Lung (tissue), 12 donors: ENCODE data around the gene PTGER4. TPM values are rescaled to one million over a fixed set of nuclear protein-coding genes. Genes with fewer than 3 reads are reported as not detected.

Experiments used
- ATAC-seq: fragments of 200-7000 bp; cut with Tn5 transposase; one replicate; pipeline ENCODE4 v1.9.1; 2020; ENCODE audit warnings: moderate number of reproducible peaks; ENCODE audit not compliant: insufficient read depth, low FRiP score
- DNase-seq, 3 donors: peaks; one replicate each; pipeline ENCODE4 v3.0.0-alpha.2; 2013 to 2017
- H3K27ac ChIP-seq, 2 donors: one replicate each; pipeline ENCODE4 v1.5.1; 2013; ENCODE audit warnings: mild to moderate bottlenecking in 2 of 2, moderate library complexity in 2 of 2, control low read depth in 1 of 2, inconsistent platforms in 1 of 2, low read depth in 1 of 2, low read length in 1 of 2
- H3K27me3 ChIP-seq, 3 donors: one replicate each; pipeline ENCODE4 v1.5.1; 2013; ENCODE audit warnings: low read length in 2 of 3; ENCODE audit not compliant: control insufficient read depth in 3 of 3, insufficient read depth in 3 of 3
- H3K36me3 ChIP-seq, 4 donors: one replicate each; pipeline ENCODE4 v1.5.1; 2013; ENCODE audit warnings: low read length in 4 of 4, mild to moderate bottlenecking in 1 of 4, moderate library complexity in 1 of 4; ENCODE audit not compliant: control insufficient read depth in 4 of 4, insufficient read depth in 4 of 4
- H3K4me1 ChIP-seq, 5 donors: one replicate each; pipeline ENCODE4 v1.5.1; 2013; ENCODE audit warnings: low read length in 5 of 5, mild to moderate bottlenecking in 2 of 5, moderate library complexity in 1 of 5; ENCODE audit not compliant: control insufficient read depth in 5 of 5, insufficient read depth in 5 of 5
- H3K4me3 ChIP-seq: one replicate; pipeline ENCODE4 v1.5.1; 2013; ENCODE audit warnings: mild to moderate bottlenecking, control low read depth, moderate library complexity
- H3K9ac ChIP-seq, 2 donors: one replicate each; pipeline ENCODE4 v1.5.1; 2013; ENCODE audit warnings: low read length in 2 of 2, control low read depth in 1 of 2; ENCODE audit not compliant: insufficient read depth in 1 of 2
- H3K9me3 ChIP-seq, 4 donors: one replicate each; pipeline ENCODE4 v1.5.1; 2013; ENCODE audit warnings: low read length in 3 of 4, mild to moderate bottlenecking in 1 of 4, moderate library complexity in 1 of 4; ENCODE audit not compliant: control insufficient read depth in 4 of 4, insufficient read depth in 3 of 4
- CTCF ChIP-seq: IDR thresholded peaks from 2 replicates; pipeline ENCODE4 v1.5.1; 2012; ENCODE audit warnings: mild to moderate bottlenecking; ENCODE audit errors: control extremely low read depth, extremely low read depth
- WGBS, 2 donors: extraction: QIAGEN DNeasy Blood & Tissue Kit; methylation state at CpG; one replicate each; pipeline ENCODE4 v1.1.7; 2013; 5-methylcytosine and 5-hydroxymethylcytosine counted together
- polyA plus RNA-seq, 2 donors: library from polyadenylated mRNA; stranded (reverse); fragments of 200-250 nt; gene quantifications; one replicate each; pipeline ENCODE4 v1.2.1, GENCODE V29; 2013
- total RNA-seq, 2 donors: library from RNA; depleted of rRNA in 1 of 2; stranded (reverse); fragments of >200 nt in 1 of 2; gene quantifications; one replicate each; pipeline ENCODE4 v1.2.1, GENCODE V29; 2014 to 2021
- donor health status: control.
- donor health status: control.
- donor health status: Bipolar disorder and iron deficiency.
- donor health status: healthy.
- donor health status: DM: yes; HTN: yes; CAD: no.

PTGER4 gene
- total and polyA plus RNA-seq, 4 donors: 3.9 to 33.6 (median 29.1) TPM

GRCh38 chr5:40675396-40676133 is 4.2 kb upstream of the PTGER4 start:
- Histone ChIP-seq H3K4me1 (peaks cover 0 to 15% (median 0%) of the 10 kb centered on the region in 5 donors), H3K36me3 (no peaks in the 10 kb centered on the region), H3K9ac (no peak overlapping the region), H3K9me3 (no peaks in the 10 kb centered on the region), H3K4me3 (no peak overlapping the region), H3K27ac (no peak overlapping the region), H3K27me3 (peaks cover 0 to 5% (median 1%) of the 10 kb centered on the region in 3 donors)
- 64 to 80% methylated on average over 7 of the region's 7 CpGs for WGBS, 2 donors
- ATAC-seq: no peak
- DNase-seq: no peak
- no peak for TF ChIP-seq CTCF

GRCh38 chr5:40676613-40677343 is 2.9 kb upstream of the PTGER4 start:
- ATAC-seq (no peak), DNase-seq (peak in 1 of 3 donors; percentile 2)
- 74 to 82% methylated on average over 3 of the region's 3 CpGs for WGBS, 2 donors
- no peaks in the 10 kb centered on the region for H3K9me3 ChIP-seq
- H3K4me3 ChIP-seq: no peak overlapping the region
- H3K36me3 ChIP-seq: peaks cover 0 to 2% (median 0%) of the 10 kb centered on the region in 4 donors
- H3K27me3 ChIP-seq: peaks cover 0 to 13% (median 10%) of the 10 kb centered on the region in 3 donors
- H3K4me1 ChIP-seq: peaks cover 0 to 27% (median 4%) of the 10 kb centered on the region in 5 donors
- TF ChIP-seq CTCF: no peak
- H3K27ac ChIP-seq: peak overlapping the region; percentile 28 to 31
- H3K9ac ChIP-seq: no peak overlapping the region

GRCh38 chr5:40677456-40677855 is 2.3 kb upstream of the PTGER4 start:
- peaks cover 0 to 13% (median 13%) of the 10 kb centered on the region in 3 donors for H3K27me3 ChIP-seq
- no peak overlapping the region for H3K9ac ChIP-seq
- H3K27ac ChIP-seq: peak overlapping the region in 1 of 2 donors; percentile 31
- ATAC-seq (no peak), DNase-seq (peak in 1 of 3 donors; percentile 5)
- H3K4me1 ChIP-seq: peaks cover 0 to 29% (median 5%) of the 10 kb centered on the region in 5 donors
- peaks cover 0 to 2% (median 0%) of the 10 kb centered on the region in 4 donors for H3K36me3 ChIP-seq
- 60 to 75% methylated on average over 2 of the region's 2 CpGs for WGBS, 2 donors
- no peak overlapping the region for H3K4me3 ChIP-seq
- no peaks in the 10 kb centered on the region for H3K9me3 ChIP-seq
- TF ChIP-seq CTCF: no peak
